IMR-90 (cell line): Measurements from ENCODE around the gene FOXR1. TPM values are rescaled to one million over a fixed set of nuclear protein-coding genes. Genes with fewer than 3 reads are reported as not detected.

Experiments
- ATAC-seq: fragments of 200-7000 bp; cut with Tn5 transposase; 2 replicates; pipeline ENCODE4 v1.9.1; 2020; ENCODE audit warnings: low read depth, mild to moderate bottlenecking, moderate library complexity
- BruUV-seq: library from RNA; stranded (reverse); fragments of 400-500 nt; replicated peaks from 2 replicates; lab custom pipeline; 2021; lab: Mats Ljungman, UMichigan
- CTCF ChIA-PET: fragments of 300-600 bp; formaldehyde crosslinking; extraction: SDS; loops from one replicate; lab custom pipeline; 2021; ENCODE audit warnings: antibody characterized with exemption; lab: Yijun Ruan, JAX
- POLR2A ChIA-PET: fragments of 300-600 bp; sonication (Branson Sonifier 250); formaldehyde crosslinking; loops from one replicate; lab custom pipeline; 2022; ENCODE audit warnings: antibody characterized with exemption; ENCODE audit not compliant: unreplicated experiment; lab: Charles Lee
- DNase-seq: peaks from one replicate; pipeline ENCODE4 v3.0.0; 2013
- H2AFZ ChIP-seq: replicated peaks from 2 replicates; pipeline ENCODE3; 2013; ENCODE audit warnings: low read length, mild to moderate bottlenecking; ENCODE audit not compliant: poor library complexity
- H2AK5ac ChIP-seq: 2 replicates; pipeline ENCODE4 v1.6.1; 2013; ENCODE audit warnings: low read depth, low read length, inconsistent platforms
- H2AK9ac ChIP-seq: replicated peaks from 2 replicates; pipeline ENCODE3; 2013; ENCODE audit warnings: mild to moderate bottlenecking, low read depth, low read length, moderate library complexity; ENCODE audit not compliant: poor library complexity
- H2BK120ac ChIP-seq: 2 replicates; pipeline ENCODE4 v1.6.1; 2013; ENCODE audit warnings: low read depth, low read length, inconsistent platforms
- H2BK15ac ChIP-seq: 3 replicates; pipeline ENCODE4 v1.6.1; 2013; ENCODE audit warnings: low read depth, low read length, inconsistent platforms
- H2BK20ac ChIP-seq: 2 replicates; pipeline ENCODE4 v1.6.1; 2013; ENCODE audit warnings: low read depth, mild to moderate bottlenecking, inconsistent platforms, low read length, moderate library complexity
- H2BK5ac ChIP-seq: 2 replicates; pipeline ENCODE4 v1.6.1; 2013; ENCODE audit warnings: mild to moderate bottlenecking, low read depth, low read length, inconsistent platforms; ENCODE audit not compliant: poor library complexity, severe bottlenecking
- H3K14ac ChIP-seq: replicated peaks from 2 replicates; pipeline ENCODE4 v1.6.1; 2013; ENCODE audit warnings: low read depth, low read length, inconsistent platforms
- H3K18ac ChIP-seq: 2 replicates; pipeline ENCODE4 v1.6.1; 2013; ENCODE audit warnings: low read depth, low read length, control low read depth
- H3K23ac ChIP-seq: 2 replicates; pipeline ENCODE4 v1.6.1; 2013; ENCODE audit warnings: low read depth, low read length, inconsistent platforms
- H3K27ac ChIP-seq: 2 replicates; pipeline ENCODE4 v1.5.1; 2013; ENCODE audit warnings: mild to moderate bottlenecking, control low read depth, low read length; ENCODE audit not compliant: insufficient read depth
- H3K27me3 ChIP-seq: 2 replicates; pipeline ENCODE4 v1.6.1; 2013; ENCODE audit warnings: low read length; ENCODE audit not compliant: control insufficient read depth, insufficient read depth
- H3K36me3 ChIP-seq: 2 replicates; pipeline ENCODE4 v1.6.1; 2013; ENCODE audit warnings: low read length, mixed read lengths; ENCODE audit not compliant: control insufficient read depth, insufficient read depth
- H3K4ac ChIP-seq: 2 replicates; pipeline ENCODE4 v1.6.1; 2013; ENCODE audit warnings: low read depth, low read length, inconsistent platforms
- H3K4me1 ChIP-seq: 2 replicates; pipeline ENCODE4 v1.6.1; 2013; ENCODE audit warnings: low read length, mixed read lengths; ENCODE audit not compliant: control insufficient read depth, insufficient read depth
- H3K4me2 ChIP-seq: 2 replicates; pipeline ENCODE4 v1.6.1; 2013; ENCODE audit warnings: low read depth, mild to moderate bottlenecking, control low read depth, low read length, moderate library complexity
- H3K4me3 ChIP-seq: 2 replicates; pipeline ENCODE4 v1.5.1; 2013; ENCODE audit warnings: low read depth, mild to moderate bottlenecking, control low read depth, low read length, moderate library complexity; ENCODE audit not compliant: insufficient read depth
- H3K56ac ChIP-seq: 2 replicates; pipeline ENCODE4 v1.6.1; 2013; ENCODE audit warnings: low read length, inconsistent platforms; ENCODE audit not compliant: insufficient read depth; ENCODE audit errors: extremely low read depth
- H3K79me1 ChIP-seq, 2 experiments: 2 replicates each; pipeline ENCODE4 v1.6.1; 2013; ENCODE audit warnings: low read length in 2 of 2, inconsistent platforms in 1 of 2, low read depth in 1 of 2
- H3K9ac ChIP-seq: 2 replicates; pipeline ENCODE4 v1.6.1; 2013; ENCODE audit warnings: low read depth, low read length, control low read depth
- H3K9me1 ChIP-seq: 2 replicates; pipeline ENCODE4 v1.6.1; 2013; ENCODE audit warnings: low read length, inconsistent platforms; ENCODE audit not compliant: insufficient read depth
- H3K9me3 ChIP-seq: 2 replicates; pipeline ENCODE4 v1.6.1; 2013; ENCODE audit warnings: low read length; ENCODE audit not compliant: control insufficient read depth, insufficient read depth
- H4K20me1 ChIP-seq: 2 replicates; pipeline ENCODE4 v1.6.1; 2013; ENCODE audit warnings: low read length, inconsistent platforms; ENCODE audit not compliant: insufficient read depth
- H4K5ac ChIP-seq: 2 replicates; pipeline ENCODE4 v1.6.1; 2013; ENCODE audit warnings: mild to moderate bottlenecking, low read depth, low read length, control low read depth
- H4K8ac ChIP-seq, 2 experiments: 2 replicates each; pipeline ENCODE4 v1.6.1; 2013; ENCODE audit warnings: low read depth in 2 of 2, low read length in 2 of 2, control low read depth in 1 of 2, inconsistent platforms in 1 of 2
- H4K91ac ChIP-seq: 2 replicates; pipeline ENCODE4 v1.6.1; 2013; ENCODE audit warnings: low read depth, low read length, inconsistent platforms; ENCODE audit not compliant: insufficient read depth
- BHLHE40 ChIP-seq: fragments of 150-350 bp; IDR thresholded peaks from 2 replicates; pipeline ENCODE4 v1.6.1; 2016; ENCODE audit warnings: mild to moderate bottlenecking, low read depth, low read length
- CEBPB ChIP-seq: IDR thresholded peaks from 2 replicates; pipeline ENCODE4 v1.6.1; 2012; ENCODE audit warnings: low read depth, low read length, improper control_type of control experiment
- CHD1 ChIP-seq: IDR thresholded peaks from 2 replicates; pipeline ENCODE4 v1.6.1; 2012; ENCODE audit warnings: low read depth, low read length, improper control_type of control experiment
- CTCF ChIP-seq: conservative IDR thresholded peaks from 2 replicates; pipeline ENCODE4 v1.5.1; 2012; ENCODE audit warnings: mild to moderate bottlenecking, low read depth, low read length, improper control_type of control experiment
- ELK1 ChIP-seq: fragments of 150-350 bp; IDR thresholded peaks from 2 replicates; pipeline ENCODE4 v1.6.1; 2016; ENCODE audit warnings: low read depth, mild to moderate bottlenecking, low read length, moderate library complexity, borderline replicate concordance
- FOS ChIP-seq: fragments of 150-350 bp; IDR thresholded peaks from 2 replicates; pipeline ENCODE4 v1.6.1; 2016; ENCODE audit warnings: low read depth, low read length
- MAFK ChIP-seq: IDR thresholded peaks from 2 replicates; pipeline ENCODE4 v1.6.1; 2012; ENCODE audit warnings: low read depth, low read length, improper control_type of control experiment
- MAZ ChIP-seq: IDR thresholded peaks from 2 replicates; pipeline ENCODE4 v1.6.1; 2012; ENCODE audit warnings: low read depth, mild to moderate bottlenecking, low read length, improper control_type of control experiment, moderate library complexity, borderline replicate concordance
- MXI1 ChIP-seq: IDR thresholded peaks from 2 replicates; pipeline ENCODE4 v1.6.1; 2012; ENCODE audit warnings: low read depth, mild to moderate bottlenecking, low read length, moderate library complexity, borderline replicate concordance
- NFE2L2 ChIP-seq: fragments of 150-350 bp; IDR thresholded peaks from 2 replicates; pipeline ENCODE4 v1.6.1; 2016; ENCODE audit warnings: low read depth, mild to moderate bottlenecking, low read length
- POLR2A ChIP-seq: IDR thresholded peaks from 2 replicates; pipeline ENCODE4 v1.6.1; 2012; ENCODE audit warnings: mild to moderate bottlenecking, low read depth, low read length
- RAD21 ChIP-seq: IDR thresholded peaks from 2 replicates; pipeline ENCODE4 v1.6.1; 2012; ENCODE audit warnings: low read length, improper control_type of control experiment
- RCOR1 ChIP-seq: IDR thresholded peaks from 2 replicates; pipeline ENCODE4 v1.6.1; 2012; ENCODE audit warnings: mild to moderate bottlenecking, low read length, improper control_type of control experiment; ENCODE audit not compliant: insufficient replicate concordance
- RFX5 ChIP-seq: IDR thresholded peaks from 2 replicates; pipeline ENCODE4 v1.8.0; 2012; ENCODE audit warnings: low read depth, mild to moderate bottlenecking, low read length, moderate library complexity
- SMC3 ChIP-seq: fragments of 150-350 bp; IDR thresholded peaks from 2 replicates; pipeline ENCODE4 v1.6.1; 2016; ENCODE audit warnings: low read depth, mild to moderate bottlenecking, antibody characterized with exemption, low read length, moderate library complexity
- WGBS, 2 experiments: methylation state at CpG; one replicate each; pipeline versions ENCODE4 v1.1.5 to v1.1.7; 2013; ENCODE audit warnings: missing lambda C conversion rate in 2 of 2; ENCODE audit not compliant: insufficient read length in 1 of 2; ENCODE audit errors: extremely low coverage in 2 of 2; 5-methylcytosine and 5-hydroxymethylcytosine counted together
- dilution Hi-C: fragments of 300-500 bp; cut with HindIII; formaldehyde crosslinking; loops from one replicate; pipeline ENCODE4 v1.14.3; 2018; ENCODE audit warnings: low sequenced_read_pairs; ENCODE audit not compliant: unreplicated experiment
- in situ Hi-C: fragments of 300-500 bp; cut with MboI; formaldehyde crosslinking; loops from 3 replicates; pipeline ENCODE4 v1.14.3; 2019; ENCODE audit warnings: low sequenced_read_pairs, inconsistent platforms, mixed read lengths
- intact Hi-C: fragments of 100-400 bp; cut with micrococcal nuclease; formaldehyde crosslinking; loops from 2 replicates; pipeline ENCODE4 v1.10.0; 2022
- polyA plus RNA-seq, 3 experiments: library from polyadenylated mRNA; depleted of rRNA; stranded (reverse); fragments of >200 nt; gene quantifications; 2 replicates each; pipeline ENCODE4 v1.2.3, GENCODE V29; 2012; ENCODE audit warnings: low replicate concordance in 1 of 3
- total RNA-seq: library from RNA; depleted of rRNA; stranded (reverse); fragments of >200 nt; gene quantifications from 2 replicates; pipeline ENCODE4 v1.2.3, GENCODE V29; 2012
- TF ChIP-seq, protein P1 (sequence below): fragments of 150-350 bp; IDR thresholded peaks from 2 replicates; pipeline ENCODE4 v1.6.1; 2017; ENCODE audit warnings: mild to moderate bottlenecking, antibody characterized with exemption, low read length, low read depth

Gene FOXR1
- total and polyA plus RNA-seq, 2 of the 4 experiments (the other 2 are of a cell fraction), result not detected

- no peak overlapping the region for H3K4me2 ChIP-seq
- H3K27ac ChIP-seq, result no peak overlapping the region
- no peaks in the 10 kb centered on the region for H3K36me3 ChIP-seq
- H2BK20ac ChIP-seq, result no peak overlapping the region
- H4K8ac ChIP-seq, result no peak overlapping the region
- no peak overlapping the region for H2AFZ ChIP-seq
- no peak overlapping the region for H3K4me3 ChIP-seq
- no CpG with 5 or more reads among the region's 6 CpGs for WGBS, 2 experiments
- no peak overlapping the region for H2BK15ac ChIP-seq
- H4K5ac ChIP-seq, result no peak overlapping the region
- H2AK5ac ChIP-seq, result no peak overlapping the region
- H3K27me3 ChIP-seq, result peaks cover 41% of the 10 kb centered on the region
- H3K9me3 ChIP-seq, result no peaks in the 10 kb centered on the region
- BruUV-seq, result no TSS peak
- no peak overlapping the region for H3K23ac ChIP-seq
- no peaks in the 10 kb centered on the region for H3K9me1 ChIP-seq
- no peak overlapping the region for H3K4ac ChIP-seq
- POLR2A ChIA-PET, result no interaction called here
- DNase-seq (peak; percentile 18), ATAC-seq (no peak)
- H2BK5ac ChIP-seq, result no peak overlapping the region
- H2AK9ac ChIP-seq, result no peak overlapping the region
- dilution Hi-C loops, result no loop called here
- H3K56ac ChIP-seq, result no peak overlapping the region
- no peaks in the 10 kb centered on the region for H3K79me1 ChIP-seq
- no peak for TF ChIP-seq SMC3
- TF ChIP-seq CHD1, result no peak
- no peak for TF ChIP-seq RCOR1
- TF ChIP-seq CTCF, result no peak
- no peak for TF ChIP-seq MAFK
- TF ChIP-seq RFX5, result no peak
- TF ChIP-seq ELK1, result no peak
- TF ChIP-seq MAZ, result no peak
- TF ChIP-seq FOS, result no peak
- no peak for TF ChIP-seq POLR2A
- TF ChIP-seq CEBPB, result no peak
- no peak for TF ChIP-seq NFE2L2
- no peak for TF ChIP-seq MXI1
- TF ChIP-seq RAD21, result no peak
- TF ChIP-seq, protein P1, sequence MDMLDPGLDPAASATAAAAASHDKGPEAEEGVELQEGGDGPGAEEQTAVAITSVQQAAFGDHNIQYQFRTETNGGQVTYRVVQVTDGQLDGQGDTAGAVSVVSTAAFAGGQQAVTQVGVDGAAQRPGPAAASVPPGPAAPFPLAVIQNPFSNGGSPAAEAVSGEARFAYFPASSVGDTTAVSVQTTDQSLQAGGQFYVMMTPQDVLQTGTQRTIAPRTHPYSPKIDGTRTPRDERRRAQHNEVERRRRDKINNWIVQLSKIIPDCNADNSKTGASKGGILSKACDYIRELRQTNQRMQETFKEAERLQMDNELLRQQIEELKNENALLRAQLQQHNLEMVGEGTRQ, result no peak
- TF ChIP-seq BHLHE40, result no peak
- no peak overlapping the region for H4K91ac ChIP-seq
- intact Hi-C loops, result no loop called here
- in situ Hi-C loops, result no loop called here
- H2BK120ac ChIP-seq, result no peak overlapping the region
- no peaks in the 10 kb centered on the region for H3K4me1 ChIP-seq
- CTCF ChIA-PET, result interaction anchor here (1.9 kb wide), 1 partner anchor 263 kb away, joined by 7 read pairs; no protein-coding TSS in a partner anchor
- H3K18ac ChIP-seq, result no peak overlapping the region
- no peaks in the 10 kb centered on the region for H4K20me1 ChIP-seq
- H3K9ac ChIP-seq, result no peak overlapping the region
- no peak overlapping the region for H3K14ac ChIP-seq
These were observed 18.3 kb upstream of the FOXR1 start for GRCh38 chr11:118953265-118953664.
